HEK293 (cell line): Measurements from ENCODE around the gene CNTFR.

ENCODE experiments used
- CTCF ChIA-PET: fragments of 350-600 bp; formaldehyde crosslinking; extraction: SDS; loops from one replicate; lab custom pipeline; 2021; ENCODE audit warnings: antibody characterized with exemption; lab: Yijun Ruan, JAX
- POLR2A ChIA-PET: fragments of 300-600 bp; formaldehyde crosslinking; extraction: SDS; loops from one replicate; lab custom pipeline; 2020; ENCODE audit warnings: antibody characterized with exemption, inconsistent platforms; lab: Yijun Ruan, JAX
- H3K27ac ChIP-seq: fragments of 200-500 bp; sonication (Bioruptor generic); 2 replicates; pipeline ENCODE4 v1.5.1; 2014; ENCODE audit warnings: low read depth, low read length, control low read depth, inconsistent platforms; ENCODE audit errors: extremely low read depth
- H3K36me3 ChIP-seq, 2 experiments: fragments of 200-500 bp in 1 of 2; sonication (Bioruptor generic) in 1 of 2; 1 replicate in 1 of 2; 2 replicates in 1 of 2; pipeline ENCODE4 v1.5.1; 2014 to 2017; ENCODE audit warnings: inconsistent platforms in 2 of 2, low read length in 2 of 2; ENCODE audit not compliant: control insufficient read depth in 2 of 2, insufficient read depth in 1 of 2
- H3K4me1 ChIP-seq: fragments of 200-500 bp; sonication (Bioruptor generic); 2 replicates; pipeline ENCODE4 v1.5.1; 2014; ENCODE audit warnings: mild to moderate bottlenecking, low read length, inconsistent platforms; ENCODE audit not compliant: control insufficient read depth, insufficient read depth
- H3K4me3 ChIP-seq: 2 replicates; pipeline ENCODE4 v1.5.1; 2011; ENCODE audit warnings: low read depth, mild to moderate bottlenecking, control low read depth, low read length, moderate library complexity
- H3K9me3 ChIP-seq: fragments of 200-500 bp; sonication (Bioruptor generic); 2 replicates; pipeline ENCODE4 v1.5.1; 2014; ENCODE audit warnings: low read depth, low read length, inconsistent platforms; ENCODE audit not compliant: control insufficient read depth, insufficient read depth
- CTCF ChIP-seq: fragments of 450-650 bp; formaldehyde crosslinking; IDR thresholded peaks from 2 replicates; pipeline ENCODE4 v1.5.1; 2016; ENCODE audit warnings: missing biosample characterization, missing genetic modification characterization
- MZF1 ChIP-seq: fragments of 450-650 bp; formaldehyde crosslinking; IDR thresholded peaks from 2 replicates; pipeline ENCODE4 v1.5.1; 2017; ENCODE audit warnings: missing biosample characterization, missing genetic modification characterization, borderline replicate concordance
- SCRT2 ChIP-seq: fragments of 450-650 bp; formaldehyde crosslinking; IDR thresholded peaks from 2 replicates; pipeline ENCODE4 v1.5.1; 2016; ENCODE audit warnings: missing biosample characterization, missing genetic modification characterization
- SP3 ChIP-seq: fragments of 450-650 bp; formaldehyde crosslinking; IDR thresholded peaks from 2 replicates; pipeline ENCODE4 v1.5.1; 2016; ENCODE audit warnings: missing biosample characterization, missing genetic modification characterization
- YY2 ChIP-seq: fragments of 450-650 bp; formaldehyde crosslinking; IDR thresholded peaks from 2 replicates; pipeline ENCODE4 v1.5.1; 2016; ENCODE audit warnings: missing biosample characterization, missing genetic modification characterization
- ZBTB17 ChIP-seq: fragments of 450-650 bp; formaldehyde crosslinking; IDR thresholded peaks from 2 replicates; pipeline ENCODE4 v1.5.1; 2016; ENCODE audit warnings: missing biosample characterization, missing genetic modification characterization
- ZBTB7A ChIP-seq: fragments of 450-650 bp; formaldehyde crosslinking; IDR thresholded peaks from 2 replicates; pipeline ENCODE4 v1.5.1; 2016; ENCODE audit warnings: low read depth, missing biosample characterization, missing genetic modification characterization
- ZEB2 ChIP-seq: fragments of 450-650 bp; formaldehyde crosslinking; IDR thresholded peaks from 2 replicates; pipeline ENCODE4 v1.5.1; 2016; ENCODE audit warnings: missing biosample characterization, missing genetic modification characterization
- ZNF121 ChIP-seq: fragments of 450-650 bp; formaldehyde crosslinking; IDR thresholded peaks from 2 replicates; pipeline ENCODE4 v1.5.1; 2016; ENCODE audit warnings: missing biosample characterization, missing genetic modification characterization
- ZNF362 ChIP-seq: fragments of 450-650 bp; formaldehyde crosslinking; IDR thresholded peaks from 2 replicates; pipeline ENCODE4 v1.5.1; 2016; ENCODE audit warnings: missing biosample characterization, missing genetic modification characterization
- ZNF394 ChIP-seq: fragments of 450-650 bp; formaldehyde crosslinking; IDR thresholded peaks from 2 replicates; pipeline ENCODE4 v1.5.1; 2016; ENCODE audit warnings: missing biosample characterization, missing genetic modification characterization, mild to moderate bottlenecking, moderate library complexity, borderline replicate concordance
- ZNF398 ChIP-seq: fragments of 450-650 bp; formaldehyde crosslinking; IDR thresholded peaks from 2 replicates; pipeline ENCODE4 v1.5.1; 2017; ENCODE audit warnings: missing biosample characterization, missing genetic modification characterization
- ZNF571 ChIP-seq: fragments of 450-650 bp; formaldehyde crosslinking; IDR thresholded peaks from 2 replicates; pipeline ENCODE4 v1.5.0; 2017; ENCODE audit warnings: missing biosample characterization, missing genetic modification characterization
- ZNF600 ChIP-seq: fragments of 450-650 bp; formaldehyde crosslinking; IDR thresholded peaks from 2 replicates; pipeline ENCODE4 v1.5.1; 2016; ENCODE audit warnings: missing biosample characterization, missing genetic modification characterization
- ZNF654 ChIP-seq: fragments of 450-650 bp; formaldehyde crosslinking; IDR thresholded peaks from 2 replicates; pipeline ENCODE4 v1.5.1; 2016; ENCODE audit warnings: low read depth, missing biosample characterization, missing genetic modification characterization
- ZNF660 ChIP-seq: fragments of 450-650 bp; IDR thresholded peaks from 2 replicates; pipeline ENCODE4 v1.5.1; 2018; ENCODE audit warnings: missing biosample characterization, mild to moderate bottlenecking, missing genetic modification characterization
- ZNF747 ChIP-seq: fragments of 450-650 bp; formaldehyde crosslinking; IDR thresholded peaks from 2 replicates; pipeline ENCODE4 v1.5.1; 2016; ENCODE audit warnings: missing biosample characterization, missing genetic modification characterization
- ZNF791 ChIP-seq: fragments of 450-650 bp; formaldehyde crosslinking; IDR thresholded peaks from 2 replicates; pipeline ENCODE4 v1.5.1; 2016; ENCODE audit warnings: missing biosample characterization, missing genetic modification characterization
- ZSCAN18 ChIP-seq: fragments of 450-650 bp; formaldehyde crosslinking; IDR thresholded peaks from 2 replicates; pipeline ENCODE4 v1.5.1; 2016; ENCODE audit warnings: missing biosample characterization, missing genetic modification characterization

CNTFR gene

GRCh38 chr9:34636791-34637355, 47.3 kb upstream of the CNTFR start (continued):
- TF ChIP-seq ZNF747 (no peak), ZBTB7A (tag by site-specific recombination) (no peak), SCRT2 (peak; percentile 87)

GRCh38 chr9:34635556-34635955, 46.0 kb upstream of the CNTFR start:
- Histone ChIP-seq H3K27ac (no peak overlapping the region), H3K4me3 (no peak overlapping the region), H3K36me3 (peaks cover 0 to 15% of the 10 kb centered on the region in 2 experiments; a peak in 2 of 3 replicates), H3K4me1 (no peaks in the 10 kb centered on the region), H3K9me3 (no peaks in the 10 kb centered on the region)
- ChIA-PET POLR2A (interaction anchor here (1.1 to 7.0 kb wide), 5 partner anchors 11 to 44 kb away, joined by 3 to 90 read pairs (median 10); partner anchors contain the start of genes DCTN3, GALT and RPP25L), CTCF (interaction anchor here (0.7 to 8.3 kb wide), 10 partner anchors 12 to 256 kb away, joined by 3 to 164 read pairs (median 8); partner anchors contain the start of genes DCTN3, GALT, IL11RA and RPP25L)
- TF ChIP-seq ZNF394 (tag by site-specific recombination), result no peak
- TF ChIP-seq ZNF571, result no peak
- TF ChIP-seq ZNF791 (tag by site-specific recombination), result no peak
- no peak for TF ChIP-seq SP3 (tag by site-specific recombination)
- no peak for TF ChIP-seq YY2

- CTCF ChIA-PET, result interaction anchor here (0.6 to 8.3 kb wide), 43 partner anchors 12 to 856 kb away, joined by 3 to 164 read pairs (median 4); partner anchors contain the start of genes DCTN3, GALT, IL11RA and RPP25L
These were observed 45.2 kb upstream of the CNTFR start for GRCh38 chr9:34634551-34635248.

GRCh38 chr9:34633851-34634550, 44.5 kb upstream of the CNTFR start:
- Histone ChIP-seq H3K36me3 (peaks cover 0 to 15% of the 10 kb centered on the region in 2 experiments; a peak in 2 of 3 replicates), H3K9me3 (no peaks in the 10 kb centered on the region), H3K4me3 (no peak overlapping the region), H3K27ac (no peak overlapping the region), H3K4me1 (no peaks in the 10 kb centered on the region)
- ChIA-PET POLR2A (interaction anchor here (0.6 to 7.0 kb wide), 8 partner anchors 12 to 179 kb away, joined by 3 to 90 read pairs (median 6); partner anchors contain the start of genes DCTN3, GALT and RPP25L), CTCF (interaction anchor here (0.5 to 8.3 kb wide), 44 partner anchors 11 to 1343 kb away, joined by 3 to 164 read pairs (median 4); partner anchors contain the start of genes DCTN3, GALT, IL11RA and RPP25L)
- TF ChIP-seq ZNF654 (tag by site-specific recombination) (peak; percentile 72), ZEB2 (tag by site-specific recombination) (0 out of 2 replicates have a peak, but pooled peaks have one; percentile 13), ZBTB17 (tag by site-specific recombination) (peak; percentile 79), MZF1 (tag by site-specific recombination) (no peak), ZNF362 (tag by site-specific recombination) (peak; percentile 56; the same call in 1 of the 2 replicates), ZNF121 (tag by site-specific recombination) (peak; percentile 100), CTCF (peak; percentile 70), ZNF398 (tag by site-specific recombination) (no peak), ZNF394 (tag by site-specific recombination) (peak; percentile 48), ZNF600 (peak; percentile 47; the same call in 1 of the 2 replicates), ZNF660 (tag by site-specific recombination) (peak; percentile 30; the same call in 1 of the 2 replicates), ZSCAN18 (tag by site-specific recombination) (no peak)

More at GRCh38 chr9:34634551-34635248, 45.2 kb upstream of the CNTFR start:
- POLR2A ChIA-PET, result interaction anchor here (0.5 to 7.0 kb wide), 7 partner anchors 12 to 52 kb away, joined by 3 to 90 read pairs (median 6); partner anchors contain the start of genes DCTN3, GALT and RPP25L
- Histone ChIP-seq H3K4me1 (no peaks in the 10 kb centered on the region), H3K4me3 (no peak overlapping the region), H3K9me3 (no peaks in the 10 kb centered on the region)
- no peak for TF ChIP-seq ZBTB7A (tag by site-specific recombination)
- TF ChIP-seq ZNF121 (tag by site-specific recombination), result peak; percentile 3; the same call in 1 of the 2 replicates
- TF ChIP-seq, all 188 proteins: peak for 1
- H3K36me3 ChIP-seq, result peaks cover 0 to 15% of the 10 kb centered on the region in 2 experiments; a peak in 2 of 3 replicates
- no peak overlapping the region for H3K27ac ChIP-seq
